KG1 (cell line): Measurements from ENCODE around the gene SLC24A1.
"Not testable (repeated sequence)": the region's sequence is repeated elsewhere in the genome, so short reads cannot be mapped to it uniquely, and the experiment has no call there.

Source experiments
- DNase-seq: peaks from one replicate; lab custom pipeline; 2025; lab: John Stamatoyannopoulos, UW

The SLC24A1 gene

GRCh38 chr15:65621638-65622037 is at the start of gene SLC24A1:
Gene SLC24A1 (plus strand): TSS chr15:65621938. CDS start chr15:65624081, 2,143 bp downstream.
- no peak for DNase-seq

- no peak for DNase-seq
Measured at GRCh38 chr15:65571971-65572370, 49.8 kb upstream of the SLC24A1 start.

- no peak for DNase-seq
Measured at GRCh38 chr15:65576664-65577063, 45.1 kb upstream of the SLC24A1 start.

GRCh38 chr15:65577129-65577996 is 44.4 kb upstream of the SLC24A1 start:
- DNase-seq = no peak

- no peak for DNase-seq
Measured at GRCh38 chr15:65578904-65579728, 42.6 kb upstream of the SLC24A1 start.

- no peak for DNase-seq
Measured at GRCh38 chr15:65579762-65580161, 42.0 kb upstream of the SLC24A1 start.

- DNase-seq = no peak
Measured at GRCh38 chr15:65580287-65580686, 41.5 kb upstream of the SLC24A1 start.

GRCh38 chr15:65583701-65584100 is 38.0 kb upstream of the SLC24A1 start:
- DNase-seq = no peak

GRCh38 chr15:65584241-65584640 is 37.5 kb upstream of the SLC24A1 start:
- no peak for DNase-seq

GRCh38 chr15:65587094-65587493 is 34.6 kb upstream of the SLC24A1 start:
- no peak for DNase-seq

- DNase-seq = no peak
Measured at GRCh38 chr15:65595960-65596359, 25.8 kb upstream of the SLC24A1 start.

GRCh38 chr15:65598468-65598867 is 23.3 kb upstream of the SLC24A1 start:
- DNase-seq = no peak

GRCh38 chr15:65599677-65600076 is 22.1 kb upstream of the SLC24A1 start:
- no peak for DNase-seq

GRCh38 chr15:65603134-65603533 is 18.6 kb upstream of the SLC24A1 start:
- DNase-seq = no peak

GRCh38 chr15:65603559-65603958 is 18.2 kb upstream of the SLC24A1 start:
- DNase-seq = no peak

GRCh38 chr15:65610871-65611718 is 10.6 kb upstream of the SLC24A1 start, which contains the start of gene INTS14:
Gene INTS14 (minus strand): TSS chr15:65611131. CDS start chr15:65607380, 3,751 bp downstream.
- peak; percentile 91 for DNase-seq

GRCh38 chr15:65611888-65612615 is 9.7 kb upstream of the SLC24A1 start:
- no peak for DNase-seq

- no peak for DNase-seq
Measured at GRCh38 chr15:65612616-65612946, 9.2 kb upstream of the SLC24A1 start.

GRCh38 chr15:65612949-65613744 is 8.6 kb upstream of the SLC24A1 start:
- no peak for DNase-seq

- DNase-seq = not testable (repeated sequence)
Measured at GRCh38 chr15:65615887-65616286, 5.9 kb upstream of the SLC24A1 start.
